GF-D8 (cell line): ENCODE measurements around the gene KLHL18.
"Not testable (repeated sequence)": the region's sequence is repeated elsewhere in the genome, so short reads cannot be mapped to it uniquely, and the experiment has no call there.

Source experiments
- DNase-seq: peaks from one replicate; lab custom pipeline; 2025; lab: John Stamatoyannopoulos, UW

Gene KLHL18

GRCh38 chr3:47314056-47314764 is 31.5 kb downstream of the KLHL18 start:
- DNase-seq: no peak

GRCh38 chr3:47315069-47315647 is 32.4 kb downstream of the KLHL18 start:
- DNase-seq: peak; percentile 16

- DNase-seq: not testable (repeated sequence)
These were observed 33.4 kb downstream of the KLHL18 start for GRCh38 chr3:47316151-47316550.

GRCh38 chr3:47318916-47319315 is 36.2 kb downstream of the KLHL18 start:
- DNase-seq: no peak

GRCh38 chr3:47319956-47320355 is 37.2 kb downstream of the KLHL18 start:
- DNase-seq: no peak

GRCh38 chr3:47323431-47324277 is 40.9 kb downstream of the KLHL18 start:
- DNase-seq: no peak

- DNase-seq: peak; percentile 28
These were observed 41.6 kb downstream of the KLHL18 start for GRCh38 chr3:47324278-47324865.

- DNase-seq: no peak
These were observed 51.2 kb downstream of the KLHL18 start for GRCh38 chr3:47333907-47334306.

- no peak for DNase-seq
These were observed 54.9 kb downstream of the KLHL18 start for GRCh38 chr3:47337656-47338055.

- DNase-seq: no peak
These were observed 57.2 kb downstream of the KLHL18 start for GRCh38 chr3:47339951-47340350.

- DNase-seq: no peak
These were observed 58.1 kb downstream of the KLHL18 start for GRCh38 chr3:47340866-47341265.

- no peak for DNase-seq
These were observed 59.4 kb downstream of the KLHL18 start for GRCh38 chr3:47342151-47342550.

- no peak for DNase-seq
These were observed 60.1 kb downstream of the KLHL18 start for GRCh38 chr3:47342812-47343211.

- DNase-seq: no peak
These were observed 60.8 kb downstream of the KLHL18 start for GRCh38 chr3:47343471-47343971.

GRCh38 chr3:47344971-47345370 is 62.2 kb downstream of the KLHL18 start:
- no peak for DNase-seq

GRCh38 chr3:47347217-47347801 is 64.6 kb downstream of the KLHL18 start:
- DNase-seq: peak; percentile 72

- DNase-seq: no peak
These were observed 65.8 kb downstream of the KLHL18 start for GRCh38 chr3:47348411-47349154.

- DNase-seq: no peak
These were observed 72.3 kb downstream of the KLHL18 start for GRCh38 chr3:47355010-47355409.

GRCh38 chr3:47356201-47356600 is 73.5 kb downstream of the KLHL18 start:
- no peak for DNase-seq

- no peak for DNase-seq
These were observed 76.6 kb downstream of the KLHL18 start for GRCh38 chr3:47359323-47359722.

GRCh38 chr3:47360110-47360517 is 77.4 kb downstream of the KLHL18 start:
- not testable (repeated sequence) for DNase-seq
